Smooth muscle cell of the brain vasculature (primary cell): ENCODE data around the gene ACTR3C.
"Not testable (repeated sequence)": the region's sequence is repeated elsewhere in the genome, so short reads cannot be mapped to it uniquely, and the experiment has no call there.

Experiments used
- DNase-seq: peaks from one replicate; pipeline ENCODE4 v3.0.0-alpha.2; 2012; ENCODE audit warnings: low read depth, low spot score

ACTR3C gene

GRCh38 chr7:150202894-150203293 is 120.5 kb downstream of the ACTR3C start:
- not testable (repeated sequence) for DNase-seq
